NCI-H1417 (cell line): ENCODE results near the gene SCUBE2.
A peak's percentile ranks its signal among the peaks of the same experiment; 100 is the strongest.
"Not testable (repeated sequence)": the region's sequence is repeated elsewhere in the genome, so short reads cannot be mapped to it uniquely, and the experiment has no call there.

Experiments
- DNase-seq, 3 experiments: peaks; one replicate each; lab custom pipeline; 2025; lab: John Stamatoyannopoulos, UW

The SCUBE2 gene

DNA sequence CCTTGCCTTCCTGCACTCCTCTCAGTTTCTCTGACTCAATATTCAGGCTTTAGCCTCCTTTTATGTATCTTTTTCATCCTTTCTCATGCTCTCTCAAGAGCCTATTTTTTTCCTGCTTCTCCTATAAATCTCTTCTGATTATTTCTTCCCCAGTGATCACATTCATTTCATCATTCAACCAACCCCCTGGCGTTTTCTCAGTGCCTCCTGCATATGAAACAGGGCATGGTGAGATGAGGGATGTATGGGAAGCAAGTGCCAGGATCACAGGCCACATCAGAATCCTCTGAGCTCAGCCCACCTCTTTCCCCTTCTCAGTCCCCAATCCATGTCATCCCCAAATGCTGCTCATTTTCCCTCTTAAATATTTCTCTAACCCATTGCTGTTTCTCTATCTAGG is 48.9 kb downstream of the SCUBE2 start:
- DNase-seq, result no peak

DNA sequence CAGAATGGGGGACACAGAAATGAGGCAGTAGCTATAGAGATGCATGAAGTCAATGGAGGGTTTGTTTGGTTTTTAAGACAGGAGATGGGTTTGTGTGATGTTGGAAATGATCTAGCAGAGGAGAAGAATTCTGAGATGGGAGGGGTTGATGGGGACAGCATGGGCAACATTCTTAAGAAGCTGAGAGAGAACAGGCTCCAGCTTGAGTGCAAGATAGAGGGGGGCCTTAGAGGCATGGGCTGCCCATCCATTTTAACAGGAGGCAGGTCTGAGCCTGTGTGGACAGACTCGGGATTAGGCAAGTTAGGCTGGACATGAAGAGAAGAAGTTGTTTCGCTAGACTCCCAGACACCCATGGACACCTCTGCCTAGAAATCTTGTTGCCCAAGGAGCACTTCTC is 49.7 kb downstream of the SCUBE2 start:
- DNase-seq, result no peak

DNA sequence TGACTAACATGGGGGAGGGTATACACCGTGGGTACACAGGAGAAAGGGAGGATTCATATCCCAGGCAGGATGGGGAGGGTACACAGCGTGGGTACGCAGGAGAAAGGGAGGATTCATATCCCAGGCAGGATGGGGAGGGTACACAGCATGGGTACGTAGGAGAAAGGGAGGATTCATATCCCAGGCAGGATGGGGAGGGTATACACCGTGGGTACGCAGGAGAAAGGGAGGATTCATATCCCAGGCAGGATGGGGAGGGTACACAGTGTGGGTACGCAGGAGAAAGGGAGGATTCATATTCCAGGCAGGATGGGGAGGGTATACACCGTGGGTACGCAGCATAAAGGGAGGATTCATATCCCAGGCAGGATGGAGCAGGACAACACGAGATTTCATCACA is 51.0 kb downstream of the SCUBE2 start:
- no peak for DNase-seq

DNA sequence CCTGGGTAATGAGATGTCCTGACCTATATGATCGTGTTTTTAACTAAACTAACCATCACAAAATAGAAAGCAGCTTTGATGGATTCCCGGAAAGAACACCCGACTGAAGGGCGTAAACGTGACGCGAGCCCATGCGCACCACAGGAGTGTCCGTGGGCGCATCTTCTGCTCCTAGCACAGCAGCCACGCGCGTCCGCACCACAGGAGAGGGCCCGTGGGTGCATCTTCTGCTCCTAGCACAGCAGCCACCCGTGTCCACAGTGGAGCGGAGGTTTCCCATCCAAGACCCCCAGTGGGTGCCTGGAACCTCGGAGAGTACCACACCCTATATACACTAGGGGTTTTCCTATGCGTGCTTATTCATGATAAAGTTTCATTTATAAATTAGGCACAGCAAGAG is 51.5 kb downstream of the SCUBE2 start:
- no peak for DNase-seq

DNA sequence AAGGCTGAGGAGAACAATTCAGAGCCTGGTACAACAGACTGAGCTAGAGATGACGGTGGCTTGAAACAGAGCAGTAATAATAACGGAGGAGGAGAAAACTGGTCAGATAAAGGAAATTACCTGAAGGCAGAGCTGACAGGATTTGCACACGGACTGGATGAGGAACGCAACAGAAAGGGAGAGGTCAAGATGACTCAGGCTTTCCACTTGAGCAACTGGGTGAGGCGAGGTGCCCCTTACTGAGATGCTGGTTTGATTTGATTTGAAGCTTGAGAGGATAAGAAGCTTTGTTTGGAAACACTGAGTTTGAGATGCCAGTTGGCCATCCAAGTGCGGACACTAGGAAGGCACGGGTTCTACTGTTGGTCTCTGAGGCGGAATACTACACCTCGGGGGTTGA is 52.2 kb downstream of the SCUBE2 start:
- no peak for DNase-seq

DNA sequence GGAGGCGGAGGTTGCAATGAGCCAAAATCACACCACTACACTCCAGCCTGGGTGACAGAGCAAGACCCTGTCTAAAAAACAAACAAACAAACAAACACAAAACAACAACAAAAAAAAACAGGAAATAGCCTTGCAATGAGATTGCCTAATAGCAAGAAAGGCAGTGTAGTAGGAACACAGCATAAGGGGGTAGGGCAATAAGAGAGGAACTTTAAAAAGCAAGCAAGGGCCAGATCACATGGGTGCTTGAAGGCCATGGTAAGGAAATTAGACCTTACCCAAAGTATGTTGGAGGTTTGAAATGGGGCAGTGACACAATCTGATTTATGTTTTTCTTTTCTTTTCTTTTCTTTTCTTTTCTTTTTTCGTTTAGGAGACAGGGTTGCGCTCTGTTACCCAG is 52.9 kb downstream of the SCUBE2 start:
- no peak for DNase-seq

DNA sequence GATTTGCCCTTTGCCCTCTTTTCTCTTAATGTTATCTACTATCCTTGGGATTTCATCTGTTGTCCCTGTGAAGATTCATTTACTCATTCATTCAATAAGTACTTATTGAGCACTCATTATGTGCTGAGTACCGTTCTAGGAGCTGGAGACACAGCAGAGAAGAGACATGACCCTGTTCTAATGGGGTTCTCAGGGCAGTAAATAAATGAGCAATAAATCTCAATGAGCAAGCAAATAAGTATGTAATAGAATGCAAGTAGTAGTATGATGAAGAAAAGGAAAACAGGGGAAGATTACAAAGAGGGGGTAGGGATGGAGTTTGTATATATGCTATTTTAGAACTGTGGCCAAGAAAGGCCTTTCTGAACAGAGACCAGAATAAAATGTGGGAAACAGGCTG is 53.4 kb downstream of the SCUBE2 start:
- DNase-seq, result no peak

DNA sequence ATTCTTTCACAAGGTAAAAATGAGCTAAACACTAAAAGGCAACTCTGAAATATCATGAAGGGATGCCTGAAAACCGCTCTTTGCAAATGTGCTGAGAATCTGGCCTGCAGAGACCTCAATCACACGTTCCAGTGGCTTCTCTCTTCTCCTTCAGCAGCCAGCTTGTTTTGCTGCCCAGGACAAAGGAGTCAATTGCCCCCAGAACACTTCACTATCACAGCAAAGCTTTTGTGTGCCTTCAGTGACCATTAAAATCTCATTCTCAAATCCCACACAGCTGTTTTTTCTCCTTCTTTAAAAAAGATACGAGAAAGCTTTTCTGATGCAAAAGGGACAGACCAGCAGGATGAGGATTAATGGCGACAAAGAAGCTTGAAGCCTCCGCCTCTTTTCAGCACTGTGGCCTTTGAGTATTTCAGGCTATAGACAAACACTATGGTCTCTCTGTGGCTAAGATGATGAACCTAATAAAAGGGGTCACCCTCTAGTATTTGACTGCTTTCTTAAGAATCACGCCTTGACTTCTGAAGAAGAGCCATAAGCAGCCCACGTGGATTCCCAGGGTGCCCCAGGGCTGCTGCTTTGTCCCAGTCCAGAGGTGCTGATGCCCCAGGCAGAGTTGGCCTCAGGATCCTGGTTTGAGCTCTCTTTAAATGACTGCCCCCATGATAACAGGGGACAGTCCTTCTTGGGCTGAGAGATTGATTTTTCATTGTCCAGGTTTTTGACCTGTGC is 54.2 kb downstream of the SCUBE2 start:
- DNase-seq, result no peak

DNA sequence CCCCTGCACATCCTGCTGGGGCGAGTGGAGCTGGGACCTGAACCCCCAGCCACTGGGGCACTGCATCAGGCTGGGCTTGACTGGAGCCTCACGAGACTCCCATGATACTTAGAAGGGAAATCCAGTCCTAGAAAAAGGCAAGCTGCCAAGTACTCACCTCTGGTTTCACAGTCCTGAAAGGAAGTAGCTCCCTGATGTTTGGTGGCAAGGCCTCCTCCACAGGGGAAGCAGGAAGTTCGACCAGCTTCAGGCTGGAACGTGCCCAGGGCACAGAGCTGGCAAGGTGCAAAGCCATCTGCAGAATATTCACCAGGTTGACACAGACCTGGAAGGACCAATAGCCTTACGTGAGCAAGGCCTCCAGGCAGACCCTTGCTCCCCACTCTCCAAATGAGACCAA is 60.8 kb downstream of the SCUBE2 start:
- no peak for DNase-seq

DNA sequence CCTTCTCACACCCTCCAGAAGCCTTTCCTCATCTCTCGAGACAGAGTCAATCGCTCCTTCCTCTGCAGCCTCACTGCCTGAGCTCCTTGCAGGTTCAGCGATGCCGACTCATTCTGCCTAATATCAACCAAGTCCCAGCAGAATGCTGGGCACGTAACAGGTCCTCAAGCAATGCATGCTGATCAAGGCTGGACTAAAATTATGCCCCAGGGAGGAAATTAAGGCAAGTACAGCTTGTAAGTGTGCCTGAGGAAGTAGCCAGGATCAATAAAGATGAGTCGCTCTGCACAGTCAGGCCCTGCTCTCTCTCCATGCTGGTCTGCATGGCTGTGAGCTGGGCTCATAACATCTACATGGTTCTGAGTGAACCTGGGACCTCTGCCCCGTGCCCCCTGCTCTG is 62.0 kb downstream of the SCUBE2 start:
- DNase-seq, result no peak

DNA sequence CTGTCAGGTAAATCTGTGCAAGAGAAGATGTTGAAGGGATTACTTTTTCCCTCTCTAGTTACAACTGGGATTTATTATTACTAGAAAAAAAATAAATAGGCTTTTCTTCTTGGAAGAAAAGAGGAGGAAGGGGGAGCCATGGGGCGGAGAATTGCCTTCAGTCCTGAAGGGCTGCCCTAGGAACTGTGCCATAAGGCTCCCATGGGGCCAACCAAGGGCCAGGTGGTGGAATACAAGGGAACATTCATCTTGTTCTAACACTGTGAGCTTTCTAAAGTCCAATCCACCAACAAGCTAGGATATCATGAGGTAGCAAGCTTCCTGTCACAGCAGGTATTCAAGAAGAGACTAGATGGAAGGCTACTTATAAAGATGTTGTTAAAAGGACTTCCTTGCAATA is 62.8 kb downstream of the SCUBE2 start:
- no peak for DNase-seq

DNA sequence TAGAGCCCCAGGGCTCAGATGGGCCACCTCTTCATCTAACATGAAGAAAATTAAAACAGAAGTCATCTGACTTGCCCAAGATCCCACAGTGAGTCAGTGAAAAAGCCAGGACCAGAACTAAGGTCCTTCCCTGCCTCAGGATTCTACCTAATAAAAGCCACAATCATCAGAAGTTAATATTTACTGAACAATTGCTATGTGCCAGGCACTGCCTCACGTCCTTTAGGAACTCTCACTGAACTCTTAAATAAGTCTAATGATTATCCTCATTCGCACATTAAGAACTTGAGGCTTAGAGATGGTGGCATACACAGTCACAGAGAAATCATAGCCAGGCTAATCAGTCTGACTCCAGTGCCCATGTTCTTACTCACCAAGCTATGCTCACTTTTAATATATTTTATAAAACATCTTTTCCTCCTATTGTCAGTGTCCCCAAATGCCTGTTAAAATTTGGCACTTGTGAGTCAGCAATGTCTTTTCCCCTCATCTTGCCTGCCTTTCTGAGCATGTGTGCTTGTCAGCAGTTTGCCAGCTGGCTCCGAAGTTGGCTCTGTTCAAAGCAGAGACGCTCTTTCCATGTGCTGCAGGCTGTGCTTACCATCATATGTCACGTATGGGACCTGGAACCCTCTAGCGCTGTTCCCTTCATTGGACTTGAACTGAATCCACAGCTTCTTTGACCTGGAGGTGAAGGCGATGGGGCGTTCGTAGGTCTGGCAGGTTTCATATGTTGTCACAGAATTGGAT is 66.1 kb downstream of the SCUBE2 start:
- no peak for DNase-seq

DNA sequence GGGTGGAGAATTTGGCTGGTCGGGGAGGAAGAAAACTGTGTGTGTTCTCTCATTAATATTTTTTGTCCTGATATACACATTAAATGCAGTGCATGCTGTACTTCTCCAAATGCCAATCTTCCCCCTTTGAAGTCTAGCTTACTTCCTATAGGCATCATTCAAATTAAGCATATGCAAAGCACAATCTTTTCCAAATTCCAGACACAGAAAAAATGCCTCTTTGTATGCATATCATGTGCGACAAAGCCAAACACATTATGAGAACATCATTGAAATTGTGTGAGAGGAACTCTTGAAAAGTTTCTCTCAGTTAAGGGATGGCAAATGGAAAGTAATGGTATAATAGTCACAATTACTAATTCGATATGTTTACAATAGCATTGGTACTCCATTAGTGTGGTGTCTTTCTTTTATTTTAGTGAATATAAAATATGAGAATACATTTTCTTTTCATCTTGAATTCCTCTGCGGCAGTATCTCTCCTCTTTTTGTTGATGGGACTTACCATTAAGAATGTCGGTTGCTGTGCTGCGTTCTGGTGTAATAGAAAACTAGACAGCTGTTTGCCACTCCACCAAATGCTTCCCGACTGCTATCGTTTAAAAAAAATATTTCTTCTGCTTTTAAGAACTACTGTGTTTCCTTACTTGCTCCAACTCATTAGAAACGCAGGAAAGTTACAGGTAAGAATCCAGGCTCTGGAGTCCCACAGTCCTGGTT is 68.3 kb downstream of the SCUBE2 start:
- DNase-seq, result no peak

DNA sequence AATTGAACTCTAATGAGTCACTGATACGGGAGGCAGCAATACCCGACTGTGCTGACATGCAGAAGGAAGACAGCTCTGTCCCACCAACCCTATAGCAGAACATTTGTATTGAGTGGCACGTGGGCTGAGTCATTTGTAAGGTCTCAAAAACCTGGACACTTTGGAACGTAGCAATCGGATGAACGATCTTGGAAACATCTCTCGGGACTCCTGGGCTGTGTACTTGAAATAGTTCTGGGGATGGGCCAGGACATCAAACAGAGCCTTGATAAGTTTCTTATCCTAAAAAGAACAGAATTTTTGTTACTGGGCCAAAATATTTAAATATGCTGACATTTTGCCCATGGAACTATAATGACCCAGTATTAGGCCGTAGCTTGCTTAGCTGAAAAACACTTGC is 70.5 kb downstream of the SCUBE2 start:
- DNase-seq, result no peak

DNA sequence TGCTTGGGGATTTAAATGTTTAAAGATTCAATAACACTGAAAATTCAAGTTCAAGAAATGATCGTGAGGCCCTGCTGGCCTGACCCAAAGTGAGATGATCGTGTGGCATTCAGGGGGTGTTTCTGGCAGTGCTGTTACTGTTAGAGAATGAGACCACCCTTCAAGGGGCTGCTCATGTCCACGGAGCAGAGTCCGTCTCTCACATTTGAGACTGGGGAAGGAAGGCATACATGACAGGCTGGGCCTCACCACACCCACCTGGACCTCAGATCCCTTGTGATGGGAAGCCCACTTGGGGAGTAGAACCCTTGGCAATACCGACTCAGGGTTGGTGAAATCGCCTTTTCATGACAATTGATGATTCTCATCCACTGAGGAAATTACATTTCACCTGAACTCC is 71.5 kb downstream of the SCUBE2 start:
- no peak for DNase-seq

DNA sequence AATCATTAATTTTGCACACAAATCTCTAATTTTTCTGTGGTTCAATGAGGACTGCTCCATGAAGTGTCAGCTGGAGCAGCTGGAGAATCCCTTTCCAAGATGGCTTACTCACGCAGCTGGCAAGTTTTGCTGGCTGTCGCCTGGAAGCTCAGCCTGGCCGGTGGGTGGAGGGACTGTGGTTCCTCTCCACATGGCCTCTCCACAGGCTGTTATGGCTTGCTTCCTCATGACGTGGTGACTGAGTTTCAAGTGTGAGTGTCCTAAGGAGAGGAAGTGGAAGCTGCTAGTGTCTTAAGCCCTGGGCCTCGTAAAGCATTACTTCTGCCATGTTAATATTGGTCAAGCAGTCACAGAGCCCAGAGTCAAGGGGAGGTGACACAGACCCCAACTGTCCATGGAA is 73.6 kb downstream of the SCUBE2 start:
- no peak for DNase-seq

DNA sequence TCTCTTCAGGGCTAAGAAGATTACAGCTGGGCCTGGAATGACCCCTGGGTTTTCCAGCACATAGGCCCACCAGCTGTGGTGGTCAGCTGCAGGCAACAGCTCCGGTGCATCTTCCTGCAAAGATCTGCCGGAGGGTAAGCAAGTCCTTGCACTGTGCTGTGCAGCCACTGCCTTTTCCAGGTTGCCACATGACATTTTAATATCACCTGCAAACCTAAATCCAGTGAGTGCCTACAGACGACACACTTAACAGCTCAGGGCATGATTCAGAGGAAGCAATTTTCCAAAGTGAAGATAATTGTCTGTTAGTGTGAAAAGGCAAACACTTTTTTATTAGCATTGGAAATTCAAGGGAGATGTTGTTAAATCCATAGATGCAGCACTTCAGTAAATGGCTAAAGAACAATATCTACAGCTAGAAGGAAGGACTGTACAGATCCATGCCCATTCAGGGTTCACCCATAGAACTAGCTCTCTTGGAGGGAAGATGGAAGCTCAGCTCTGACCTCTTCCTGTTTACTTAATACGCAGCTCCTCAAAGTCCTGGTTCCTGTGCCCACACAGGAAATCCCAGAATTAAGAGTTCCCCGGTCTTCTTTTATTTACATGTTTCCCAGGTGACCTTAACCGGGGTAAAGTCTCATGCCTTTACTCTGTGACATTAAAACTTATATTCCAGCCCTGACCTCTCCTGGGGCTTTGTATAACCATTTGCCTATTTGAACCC is 74.3 kb downstream of the SCUBE2 start:
- DNase-seq, result peak in 2 of 3 experiments; percentile 62 to 76

DNA sequence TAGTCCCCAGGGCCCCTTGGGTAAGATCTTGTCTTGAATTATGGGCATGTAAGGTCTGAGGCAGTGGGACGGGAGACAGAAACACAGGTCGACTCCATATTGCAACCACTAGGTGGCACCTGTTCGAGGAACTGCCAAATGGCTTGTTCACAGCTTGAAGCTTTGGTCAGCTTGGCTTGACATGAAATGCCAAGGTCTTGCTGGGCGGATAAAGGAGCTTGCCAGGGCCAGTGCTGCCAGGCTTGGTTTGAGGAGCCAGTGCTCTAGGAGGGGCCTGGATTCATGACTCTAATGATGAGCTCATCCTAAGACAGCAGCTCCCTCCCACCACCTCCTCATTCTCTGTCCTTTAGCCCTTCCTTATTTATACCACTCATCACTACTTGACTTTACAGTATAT is 75.7 kb downstream of the SCUBE2 start:
- peak; percentile 46 to 78 (median 72) for DNase-seq

DNA sequence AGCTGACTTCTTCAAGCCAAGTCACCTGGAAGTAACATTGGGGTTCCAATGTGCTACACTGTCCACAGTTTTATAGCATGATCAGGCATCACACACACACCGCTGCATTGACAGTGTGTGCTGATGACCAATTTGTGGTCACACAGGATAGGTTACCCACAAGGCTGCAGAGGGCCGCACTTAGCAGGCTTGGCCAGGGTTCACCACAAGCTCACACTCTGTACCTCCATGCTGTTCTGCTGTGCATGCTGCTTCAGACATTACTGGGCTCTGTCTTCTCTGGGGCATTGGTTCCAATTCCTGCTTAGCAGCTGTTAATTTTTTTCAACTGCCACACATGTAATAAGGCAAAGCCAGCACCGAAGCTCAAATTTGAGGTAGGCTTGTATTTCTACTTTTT is 76.6 kb downstream of the SCUBE2 start:
- DNase-seq, result no peak

DNA sequence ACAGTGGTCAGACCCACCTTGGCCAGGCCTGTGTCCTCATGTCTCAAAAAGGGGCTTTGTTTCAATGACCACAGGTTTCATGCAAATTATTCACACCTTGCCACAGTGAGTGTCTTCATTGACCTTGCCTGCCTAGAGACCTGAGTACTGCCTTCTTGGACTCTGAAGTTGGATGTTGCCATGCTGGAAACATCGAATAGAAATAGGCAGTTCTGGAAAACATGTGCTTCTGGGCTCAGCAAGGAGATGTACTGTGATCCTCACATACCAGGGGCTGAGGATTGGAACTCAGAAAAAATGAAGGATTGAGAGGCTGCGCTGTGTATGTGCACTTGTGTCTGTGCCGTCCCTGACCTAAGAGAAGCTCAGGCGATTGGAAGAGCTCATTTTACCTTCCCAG is 78.0 kb downstream of the SCUBE2 start:
- no peak for DNase-seq

DNA sequence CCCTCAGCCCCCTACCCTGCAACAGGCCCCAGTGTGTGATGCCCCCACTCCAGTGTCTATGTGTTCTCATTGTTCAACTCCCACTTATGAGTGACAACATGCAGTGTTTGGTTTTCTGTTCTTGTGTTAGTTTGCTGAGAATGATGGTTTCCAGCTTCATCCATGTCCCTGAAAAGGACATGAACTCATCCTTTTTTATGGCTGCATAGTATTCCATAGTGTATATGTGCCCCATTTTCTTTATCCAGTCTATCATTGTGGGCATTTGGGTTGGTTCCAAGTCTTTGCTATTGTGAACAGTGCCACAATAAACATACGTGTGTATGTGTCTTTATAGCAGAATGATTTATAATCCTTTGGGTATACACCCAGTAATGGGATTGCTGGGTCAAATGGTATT is 81.9 kb downstream of the SCUBE2 start:
- DNase-seq, result not testable (repeated sequence)

DNA sequence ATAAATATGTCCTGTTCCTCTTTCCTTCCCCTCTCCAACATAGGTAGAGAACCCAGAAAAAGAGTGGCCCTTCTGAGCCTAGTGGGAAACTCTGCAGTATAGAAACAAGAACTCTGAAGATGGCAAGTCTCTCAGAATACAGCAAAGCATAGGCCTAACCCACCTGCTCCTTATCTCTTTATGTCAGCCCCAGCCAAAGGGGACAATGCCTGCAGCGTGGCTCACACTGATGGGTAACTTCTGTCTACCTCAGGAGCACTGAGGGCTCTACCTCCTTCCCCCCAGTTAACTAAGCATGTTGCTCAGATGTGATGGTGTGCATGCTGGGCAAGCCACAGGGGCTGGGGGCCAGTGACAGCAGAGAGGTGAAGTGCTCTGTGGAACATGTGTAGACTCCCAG is 82.7 kb downstream of the SCUBE2 start:
- no peak for DNase-seq
